Ascending aorta (tissue), 2 donors: ENCODE measurements around the gene KCNMA1. TPM values are rescaled to one million over a fixed set of nuclear protein-coding genes. Genes with fewer than 3 reads are reported as not detected.

Experiments used
- DNase-seq, 2 donors: peaks; one replicate each; pipeline ENCODE4 v3.0.0-alpha.2; 2019; ENCODE audit warnings: low spot score in 2 of 2
- H3K27ac ChIP-seq, 2 donors: fragments of 200-600 bp; sonication (generic); one replicate each; pipeline ENCODE4 v1.5.1; 2016 to 2017; ENCODE audit warnings: mild to moderate bottlenecking in 1 of 2
- H3K27me3 ChIP-seq: fragments of 200-600 bp; sonication (generic); one replicate; pipeline ENCODE4 v1.5.1; 2017
- H3K36me3 ChIP-seq, 2 donors: fragments of 200-600 bp; sonication (generic); one replicate each; pipeline ENCODE4 v1.5.1; 2016
- H3K4me1 ChIP-seq, 2 donors: fragments of 200-600 bp; sonication (generic); one replicate each; pipeline ENCODE4 v1.5.1; 2016 to 2017; ENCODE audit warnings: mild to moderate bottlenecking in 1 of 2
- H3K4me3 ChIP-seq, 2 donors: fragments of 200-600 bp; sonication (generic); one replicate each; pipeline ENCODE4 v1.5.1; 2016 to 2017; ENCODE audit warnings: mild to moderate bottlenecking in 1 of 2
- H3K9me3 ChIP-seq, 2 donors: fragments of 200-600 bp; sonication (generic); one replicate each; pipeline ENCODE4 v1.5.1; 2016
- CTCF ChIP-seq, 3 experiments: fragments of 200-600 bp in 2 of 3; fragments of 450-650 bp in 1 of 3; sonication (generic) in 2 of 3; IDR thresholded peaks; one replicate each; pipeline ENCODE4 v1.5.1; 2016 to 2019; ENCODE audit warnings: antibody characterized with exemption in 3 of 3, mild to moderate bottlenecking in 1 of 3, moderate library complexity in 1 of 3
- intact Hi-C: fragments of 100-400 bp; cut with DNase I; formaldehyde crosslinking; loops from one replicate; pipeline ENCODE4 v1.15.1; 2023
- total RNA-seq: library from RNA; depleted of rRNA; stranded (reverse); fragments of >200 nt; gene quantifications from one replicate; pipeline ENCODE4 v1.1.0, GENCODE V29; 2016

Gene KCNMA1
- total RNA-seq, 1 donor from 2014 or later, result 28.6 TPM

GRCh38 chr10:77441353-77442166 lies 196.0 kb downstream of the KCNMA1 start:
- no peaks in the 10 kb centered on the region for H3K27me3 ChIP-seq
- intact Hi-C loops, result no loop called here
- TF ChIP-seq CTCF (IDR thresholded peaks at IDR 0.05), result no peak
- H3K36me3 ChIP-seq, result no peaks in the 10 kb centered on the region
- no peaks in the 10 kb centered on the region for H3K9me3 ChIP-seq
- peaks cover 4 to 11% of the 10 kb centered on the region in 2 donors for H3K4me1 ChIP-seq
- peak overlapping the region in 1 of 2 donors; percentile 20 for H3K27ac ChIP-seq
- no peak for DNase-seq
- H3K4me3 ChIP-seq, result no peak overlapping the region

DNA sequence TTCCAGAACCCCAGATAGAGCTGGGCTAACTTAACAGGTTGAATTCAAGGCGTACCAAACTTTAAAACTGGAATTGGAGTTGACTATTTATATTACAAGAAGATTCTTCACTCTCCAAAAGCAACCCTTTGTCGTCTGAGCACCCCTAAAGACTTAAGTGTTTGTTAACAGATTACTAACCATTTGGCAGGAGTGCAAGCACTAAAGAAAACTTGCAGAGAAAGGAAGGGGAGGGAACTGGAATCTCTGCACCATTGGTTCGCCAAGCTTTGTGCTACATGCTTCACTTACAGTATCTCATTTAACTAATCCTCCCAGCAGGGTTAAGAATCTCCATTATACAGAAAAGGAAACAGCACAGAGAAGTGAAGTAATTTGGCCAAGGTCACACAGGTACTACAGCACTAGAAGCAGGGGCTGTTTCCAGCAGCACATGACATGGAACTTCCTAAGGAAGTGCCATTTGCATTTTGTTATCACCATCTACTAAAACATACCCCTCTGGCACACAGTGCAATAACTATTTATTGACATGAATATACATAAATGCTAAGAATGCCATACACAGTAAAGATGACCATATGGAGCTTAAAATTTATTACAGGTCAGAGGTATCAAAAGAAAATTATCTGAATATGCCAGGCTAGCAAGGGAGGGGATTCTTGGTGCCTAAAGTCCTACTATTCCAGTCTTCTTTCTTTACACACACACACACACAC lies 201.2 kb downstream of the KCNMA1 start:
- Histone ChIP-seq H3K4me3 (no peak overlapping the region), H3K4me1 (peaks cover 0 to 8% of the 10 kb centered on the region in 2 donors), H3K36me3 (no peaks in the 10 kb centered on the region), H3K9me3 (no peaks in the 10 kb centered on the region), H3K27me3 (no peaks in the 10 kb centered on the region), H3K27ac (peak overlapping the region in 1 of 2 donors; percentile 31)
- TF ChIP-seq CTCF (IDR thresholded peaks at IDR 0.05), result no peak
- no peak for DNase-seq
- intact Hi-C loops, result no loop called here

DNA sequence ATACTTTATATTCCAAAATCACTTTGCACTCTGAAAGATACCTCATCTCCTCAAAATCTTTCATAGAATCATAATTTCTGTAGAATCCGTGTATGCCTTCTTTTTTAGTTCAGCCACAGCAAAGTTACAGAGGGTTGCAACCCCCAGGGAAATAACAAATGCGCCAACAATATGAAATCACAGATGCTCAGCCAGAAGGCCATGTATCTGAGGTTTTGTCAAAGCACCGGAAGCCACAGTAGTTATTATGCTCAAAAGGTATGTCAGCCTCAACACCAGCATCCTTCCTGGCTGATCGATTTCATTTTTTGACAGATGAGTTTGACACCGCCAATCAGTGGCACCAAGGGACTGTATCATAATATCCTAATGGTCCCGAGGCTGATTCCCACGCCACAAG lies 204.1 kb downstream of the KCNMA1 start:
- no peak for DNase-seq
- TF ChIP-seq CTCF (IDR thresholded peaks at IDR 0.05), result no peak
- intact Hi-C loops, result loop anchor here (5.0 kb wide), 1 partner anchor 64 kb away; no protein-coding TSS in a partner anchor
- H3K9me3 ChIP-seq, result no peaks in the 10 kb centered on the region
- no peak overlapping the region for H3K4me3 ChIP-seq
- H3K4me1 ChIP-seq, result peaks cover 0 to 10% of the 10 kb centered on the region in 2 donors
- H3K27ac ChIP-seq, result no peak overlapping the region
- no peaks in the 10 kb centered on the region for H3K36me3 ChIP-seq
- no peaks in the 10 kb centered on the region for H3K27me3 ChIP-seq

DNA sequence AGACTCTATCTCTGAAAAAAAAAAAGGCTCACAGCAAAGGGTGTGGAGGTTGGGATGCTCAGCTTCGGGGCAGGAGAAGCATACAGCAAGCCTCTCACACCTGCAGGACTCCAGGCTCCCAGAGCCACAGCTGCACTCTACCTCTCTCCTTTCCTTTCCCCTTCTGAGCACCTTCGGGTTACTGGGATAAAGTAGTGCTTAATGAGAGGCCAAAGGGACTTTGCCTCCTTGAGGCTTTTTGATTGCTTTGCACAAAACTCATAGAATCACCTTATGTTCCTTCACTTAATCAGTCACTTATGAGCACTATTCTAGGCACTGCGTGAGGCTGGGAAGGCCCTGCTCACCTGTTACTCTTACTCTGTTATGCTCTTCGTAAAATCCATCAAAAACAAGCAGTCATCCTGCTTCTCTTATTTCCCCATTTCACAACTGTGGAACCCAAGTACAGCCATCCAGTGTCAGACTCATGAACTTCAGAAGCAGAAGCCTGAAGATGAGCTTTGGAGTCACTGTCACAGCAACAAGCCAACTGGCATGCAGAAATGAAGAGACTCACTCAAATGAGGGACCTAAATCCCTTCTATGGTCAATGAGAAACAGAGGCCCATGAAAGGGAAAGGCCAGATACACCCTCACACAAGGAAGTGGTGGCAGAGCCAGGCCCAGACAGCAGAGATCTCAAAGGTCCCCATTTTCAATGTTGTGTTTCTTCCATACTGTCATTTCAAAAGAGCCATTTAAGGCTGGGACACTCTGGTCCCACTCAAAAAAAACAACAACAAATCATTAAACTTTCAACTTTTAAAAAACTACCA lies 205.4 kb downstream of the KCNMA1 start:
- no peak for TF ChIP-seq CTCF (IDR thresholded peaks at IDR 0.05)
- no peak overlapping the region for H3K4me3 ChIP-seq
- H3K4me1 ChIP-seq, result peaks cover 0 to 16% of the 10 kb centered on the region in 2 donors
- no peak overlapping the region for H3K27ac ChIP-seq
- H3K27me3 ChIP-seq, result no peaks in the 10 kb centered on the region
- H3K9me3 ChIP-seq, result no peaks in the 10 kb centered on the region
- no peaks in the 10 kb centered on the region for H3K36me3 ChIP-seq
- intact Hi-C loops, result loop anchor here (5.0 kb wide), 1 partner anchor 65 kb away; no protein-coding TSS in a partner anchor
- no peak for DNase-seq

GRCh38 chr10:77431209-77431611 lies 206.4 kb downstream of the KCNMA1 start:
- no peaks in the 10 kb centered on the region for H3K36me3 ChIP-seq
- no peaks in the 10 kb centered on the region for H3K27me3 ChIP-seq
- intact Hi-C loops, result loop anchor here (5.0 kb wide), 1 partner anchor 66 kb away; no protein-coding TSS in a partner anchor
- H3K4me3 ChIP-seq, result no peak overlapping the region
- no peak overlapping the region for H3K27ac ChIP-seq
- no peak for TF ChIP-seq CTCF (IDR thresholded peaks at IDR 0.05)
- DNase-seq, result no peak
- H3K4me1 ChIP-seq, result peaks cover 0 to 21% of the 10 kb centered on the region in 2 donors
- no peaks in the 10 kb centered on the region for H3K9me3 ChIP-seq
